Stimulated activated CD4-positive, alpha-beta T cell treated with anti-CD3 and anti-CD28 coated beads, Interleukin-4, amount 100 ng/mL, for 24 hours (primary cell): ENCODE data around the gene ZNF749.

ENCODE experiments used
- DNase-seq: peaks from one replicate; pipeline ENCODE4 v3.0.0-alpha.2; 2020

ZNF749 gene

GRCh38 chr19:57435062-57435978 is at the start of gene ZNF749:
TSS of gene ZNF749 (plus strand) at chr19:57435325. CDS start at chr19:57435579, 254 bp downstream.
- DNase-seq, result peak; percentile 99

- no peak for DNase-seq
These were observed 45.9 kb upstream of the ZNF749 start for GRCh38 chr19:57389194-57389729.

GRCh38 chr19:57389730-57390598 is 45.2 kb upstream of the ZNF749 start, which contains the start of gene ZNF548:
TSS of gene ZNF548 (plus strand) at chr19:57389854. CDS start at chr19:57390100, 246 bp downstream.
- peak; percentile 97 for DNase-seq

- DNase-seq, result no peak
These were observed 39.4 kb upstream of the ZNF749 start for GRCh38 chr19:57395710-57396109.

- DNase-seq, result no peak
These were observed 36.3 kb upstream of the ZNF749 start for GRCh38 chr19:57398868-57399267.

- no peak for DNase-seq
These were observed 31.2 kb upstream of the ZNF749 start for GRCh38 chr19:57403737-57404563.

GRCh38 chr19:57406516-57407123 is 28.5 kb upstream of the ZNF749 start:
- DNase-seq, result peak; percentile 76

GRCh38 chr19:57410877-57411671 is 24.1 kb upstream of the ZNF749 start, which contains the start of gene ZNF17:
TSS of gene ZNF17 (plus strand) at chr19:57411161. CDS start at chr19:57413616, 2,455 bp downstream.
- peak; percentile 96 for DNase-seq

GRCh38 chr19:57419439-57419838 is 15.7 kb upstream of the ZNF749 start:
- DNase-seq, result no peak

- DNase-seq, result no peak
These were observed 14.1 kb upstream of the ZNF749 start for GRCh38 chr19:57421037-57421436.

GRCh38 chr19:57434386-57435061 is 601 bp upstream of the ZNF749 start:
- no peak for DNase-seq

GRCh38 chr19:57436417-57436816 is 1.3 kb downstream of the ZNF749 start:
- DNase-seq, result no peak

- DNase-seq, result no peak
These were observed 2.8 kb downstream of the ZNF749 start for GRCh38 chr19:57437931-57438330.

- DNase-seq, result no peak
These were observed 3.8 kb downstream of the ZNF749 start for GRCh38 chr19:57438925-57439324.

GRCh38 chr19:57441979-57442752 is 7.0 kb downstream of the ZNF749 start:
- no peak for DNase-seq

GRCh38 chr19:57443121-57443696 is 8.1 kb downstream of the ZNF749 start:
- DNase-seq, result no peak

GRCh38 chr19:57452307-57452706 is 17.2 kb downstream of the ZNF749 start:
- no peak for DNase-seq

GRCh38 chr19:57465680-57466381 is 30.7 kb downstream of the ZNF749 start:
- no peak for DNase-seq
